H1 (cell line): ENCODE results near the gene HLA-G. TPM values are rescaled to one million over a fixed set of nuclear protein-coding genes. Genes with fewer than 3 reads are reported as not detected.

Experiments
- CTCF ChIA-PET: fragments of 300-600 bp; sonication (Branson Sonifier 250); formaldehyde crosslinking; loops from one replicate; lab custom pipeline; 2021; ENCODE audit not compliant: partially characterized antibody; lab: Charles Lee
- POLR2A ChIA-PET: fragments of 300-600 bp; sonication (Branson Sonifier 250); formaldehyde crosslinking; loops from one replicate; lab custom pipeline; 2021; ENCODE audit warnings: inconsistent platforms; ENCODE audit not compliant: partially characterized antibody; lab: Charles Lee
- DNase-seq, 2 experiments: peaks; one replicate each; pipeline versions ENCODE4 v3.0.0 to v3.0.0-alpha.2; 2010 to 2022; ENCODE audit warnings: low spot score in 2 of 2, low read depth in 1 of 2, mixed read lengths in 1 of 2
- FAIRE-seq: peaks from 2 replicates; lab custom pipeline; 2011; peaks lifted over from hg19 to GRCh38; lab: Jason Lieb, UNC
- H2AFZ ChIP-seq: 2 replicates; pipeline ENCODE4 v1.8.1; 2012; ENCODE audit warnings: low read length, inconsistent platforms
- H2AK5ac ChIP-seq: 2 replicates; pipeline ENCODE4 v1.6.1; 2013; ENCODE audit warnings: low read depth, low read length
- H2BK120ac ChIP-seq: replicated peaks from 2 replicates; pipeline ENCODE3; 2013; ENCODE audit warnings: low read depth, low read length, inconsistent platforms
- H2BK12ac ChIP-seq: 2 replicates; pipeline ENCODE4 v1.6.1; 2013; ENCODE audit warnings: low read depth, low read length
- H2BK15ac ChIP-seq: 2 replicates; pipeline ENCODE4 v1.6.1; 2013; ENCODE audit warnings: low read length
- H2BK20ac ChIP-seq: 2 replicates; pipeline ENCODE4 v1.6.1; 2013; ENCODE audit warnings: low read length
- H2BK5ac ChIP-seq: 2 replicates; pipeline ENCODE4 v1.6.1; 2013; ENCODE audit warnings: low read depth, low read length
- H3K14ac ChIP-seq: 2 replicates; pipeline ENCODE4 v1.6.1; 2013; ENCODE audit warnings: inconsistent platforms; ENCODE audit not compliant: insufficient read length
- H3K18ac ChIP-seq: 2 replicates; pipeline ENCODE4 v1.6.1; 2013; ENCODE audit warnings: low read length; ENCODE audit errors: extremely low read depth
- H3K23ac ChIP-seq: 2 replicates; pipeline ENCODE4 v1.6.1; 2013; ENCODE audit warnings: inconsistent platforms; ENCODE audit not compliant: insufficient read length
- H3K23me2 ChIP-seq: 2 replicates; pipeline ENCODE4 v1.6.1; 2013; ENCODE audit warnings: low read depth, low read length
- H3K27ac ChIP-seq: 2 replicates; pipeline ENCODE4 v1.6.1; 2011; ENCODE audit warnings: low read depth, low read length, inconsistent platforms
- H3K27me3 ChIP-seq, 4 experiments: replicated peaks in 1 of 4; 1 replicate in 1 of 4; 2 replicates in 3 of 4; pipeline versions ENCODE4 v1.6.1 to v1.8.1; 2011 to 2013; ENCODE audit warnings: low read length in 3 of 4, mild to moderate bottlenecking in 3 of 4, inconsistent platforms in 2 of 4, mixed read lengths in 2 of 4, moderate library complexity in 1 of 4; ENCODE audit not compliant: control insufficient read depth in 3 of 4, insufficient read depth in 3 of 4; ENCODE audit errors: extremely low read depth in 1 of 4
- H3K36me3 ChIP-seq, 4 experiments: 2 replicates each; pipeline versions ENCODE4 v1.6.1 to v1.8.1; 2011 to 2013; ENCODE audit warnings: mild to moderate bottlenecking in 4 of 4, low read length in 3 of 4, moderate library complexity in 2 of 4, control low read depth in 1 of 4, inconsistent platforms in 1 of 4; ENCODE audit not compliant: insufficient read depth in 4 of 4, control insufficient read depth in 2 of 4
- H3K4ac ChIP-seq: replicated peaks from 2 replicates; pipeline ENCODE3; 2013; ENCODE audit warnings: low read length, low read depth, mixed read lengths, inconsistent platforms; ENCODE audit not compliant: insufficient read length
- H3K4me1 ChIP-seq, 4 experiments: replicated peaks in 1 of 4; 1 replicate in 1 of 4; 2 replicates in 3 of 4; pipeline versions ENCODE4 v1.6.1 to v1.8.1; 2011 to 2013; ENCODE audit warnings: low read length in 3 of 4, inconsistent platforms in 2 of 4, mixed read lengths in 1 of 4; ENCODE audit not compliant: insufficient read depth in 4 of 4, control insufficient read depth in 3 of 4
- H3K4me2 ChIP-seq, 2 experiments: 2 replicates each; pipeline versions ENCODE4 v1.6.1 to v1.8.1; 2011 to 2013; ENCODE audit warnings: low read depth in 2 of 2, low read length in 2 of 2, control low read depth in 1 of 2, inconsistent platforms in 1 of 2, mild to moderate bottlenecking in 1 of 2; ENCODE audit not compliant: insufficient read depth in 1 of 2
- H3K4me3 ChIP-seq, 4 experiments: fragments of 200-600, 300-600 bp in 1 of 4; sonication (generic), shearing (Covaris generic), sonication (Bioruptor Twin) in 1 of 4; 2 replicates each; pipeline versions ENCODE4 v1.5.1 to v1.8.1; 2011 to 2016; ENCODE audit warnings: low read length in 4 of 4, low read depth in 3 of 4, control low read depth in 2 of 4, inconsistent platforms in 2 of 4, mild to moderate bottlenecking in 2 of 4, mixed read lengths in 1 of 4, moderate library complexity in 1 of 4; ENCODE audit not compliant: insufficient read depth in 2 of 4; ENCODE audit errors: extremely low read depth in 1 of 4
- H3K56ac ChIP-seq: replicated peaks from 2 replicates; pipeline ENCODE3; 2013; ENCODE audit warnings: low read depth, mild to moderate bottlenecking, mixed read lengths, low read length, inconsistent platforms; ENCODE audit not compliant: insufficient read length
- H3K79me1 ChIP-seq: 2 replicates; pipeline ENCODE4 v1.6.1; 2013; ENCODE audit warnings: low read depth, low read length, control low read depth
- H3K79me2 ChIP-seq, 2 experiments: 2 replicates each; pipeline versions ENCODE4 v1.6.1 to v1.8.1; 2012 to 2013; ENCODE audit warnings: low read length in 2 of 2, mild to moderate bottlenecking in 2 of 2, inconsistent platforms in 1 of 2; ENCODE audit not compliant: insufficient read depth in 2 of 2, control insufficient read depth in 1 of 2
- H3K9ac ChIP-seq, 4 experiments: replicated peaks in 1 of 4; 1 replicate in 1 of 4; 2 replicates in 3 of 4; pipeline versions ENCODE4 v1.6.1 to v1.8.1; 2011 to 2013; ENCODE audit warnings: low read depth in 3 of 4, low read length in 3 of 4, control low read depth in 2 of 4, mild to moderate bottlenecking in 2 of 4, moderate library complexity in 2 of 4, inconsistent platforms in 1 of 4; ENCODE audit errors: extremely low read depth in 1 of 4
- H3K9me3 ChIP-seq, 2 experiments: 2 replicates each; pipeline versions ENCODE4 v1.6.1 to v1.8.1; 2012 to 2013; ENCODE audit warnings: mild to moderate bottlenecking in 2 of 2, moderate library complexity in 2 of 2, control low read depth in 1 of 2, inconsistent platforms in 1 of 2, low read depth in 1 of 2, low read length in 1 of 2, mixed read lengths in 1 of 2; ENCODE audit not compliant: insufficient read depth in 2 of 2
- H4K20me1 ChIP-seq, 2 experiments: replicated peaks in 1 of 2; 2 replicates each; pipeline versions ENCODE3 to v1.8.1; 2011 to 2013; ENCODE audit warnings: inconsistent platforms in 2 of 2, low read length in 2 of 2, mild to moderate bottlenecking in 1 of 2; ENCODE audit not compliant: insufficient read depth in 2 of 2, control insufficient read depth in 1 of 2
- H4K5ac ChIP-seq: 2 replicates; pipeline ENCODE4 v1.6.1; 2013; ENCODE audit warnings: low read length, low read depth, mixed read lengths, inconsistent platforms; ENCODE audit not compliant: insufficient read length
- H4K8ac ChIP-seq: 2 replicates; pipeline ENCODE4 v1.8.0; 2013; ENCODE audit warnings: mild to moderate bottlenecking, moderate library complexity, low read length, inconsistent platforms; ENCODE audit not compliant: insufficient read depth; ENCODE audit errors: extremely low read depth
- H4K91ac ChIP-seq: replicated peaks from 2 replicates; pipeline ENCODE3; 2013; ENCODE audit warnings: low read length, mixed read lengths, inconsistent platforms; ENCODE audit not compliant: insufficient read length
- BRCA1 ChIP-seq: IDR thresholded peaks from 2 replicates; pipeline ENCODE4 v1.6.1; 2012; ENCODE audit warnings: low read depth, low read length, improper control_type of control experiment
- CEBPB ChIP-seq: IDR thresholded peaks from 2 replicates; pipeline ENCODE4 v1.6.1; 2012; ENCODE audit warnings: low read depth, low read length
- CREB1 ChIP-seq: IDR thresholded peaks from 2 replicates; pipeline ENCODE4 v1.6.1; 2012; ENCODE audit warnings: inconsistent platforms
- CTBP2 ChIP-seq: IDR thresholded peaks from 2 replicates; pipeline ENCODE4 v1.7.0; 2011; ENCODE audit warnings: borderline replicate concordance, mild to moderate bottlenecking, moderate library complexity, mixed read lengths, low read length; ENCODE audit not compliant: insufficient read depth, insufficient read length
- EGR1 ChIP-seq: IDR thresholded peaks from 2 replicates; pipeline ENCODE4 v1.6.1; 2011; ENCODE audit warnings: low read depth, low read length, borderline replicate concordance
- EP300 ChIP-seq, 2 experiments: IDR thresholded peaks; 1 replicate in 1 of 2; 2 replicates in 1 of 2; pipeline ENCODE4 v1.6.1; 2011 to 2012; ENCODE audit warnings: low read depth in 2 of 2, low read length in 2 of 2, mild to moderate bottlenecking in 2 of 2, borderline replicate concordance in 1 of 2, inconsistent platforms in 1 of 2, moderate library complexity in 1 of 2
- GTF2F1 ChIP-seq: IDR thresholded peaks from 2 replicates; pipeline ENCODE4 v1.6.1; 2012; ENCODE audit warnings: low read depth, low read length, improper control_type of control experiment, borderline replicate concordance
- NANOG ChIP-seq: IDR thresholded peaks from 2 replicates; pipeline ENCODE4 v1.6.1; 2011; ENCODE audit warnings: low read length, low read depth, mild to moderate bottlenecking, inconsistent platforms; ENCODE audit not compliant: insufficient read depth, poor library complexity, severe bottlenecking
- POLR2A ChIP-seq, 2 experiments: IDR thresholded peaks; 1 replicate in 1 of 2; 2 replicates in 1 of 2; pipeline ENCODE4 v1.6.1; 2011; ENCODE audit warnings: low read depth in 2 of 2, low read length in 2 of 2, mild to moderate bottlenecking in 2 of 2; ENCODE audit errors: control extremely low read depth in 1 of 2
- POLR2AphosphoS5 ChIP-seq: IDR thresholded peaks from 2 replicates; pipeline ENCODE4 v1.6.1; 2011; ENCODE audit warnings: low read depth, low read length
- SP4 ChIP-seq: IDR thresholded peaks from 2 replicates; pipeline ENCODE4 v1.6.1; 2012; ENCODE audit warnings: low read length, inconsistent platforms
- WGBS, 2 experiments: shearing (Covaris generic) in 1 of 2; methylation state at CpG; one replicate each; pipeline versions ENCODE4 v1.1.6 to v1.1.7; 2013 to 2015; ENCODE audit warnings: low lambda C conversion rate in 2 of 2, mixed read lengths in 2 of 2, inconsistent platforms in 1 of 2, low coverage in 1 of 2, missing lambda C conversion rate in 1 of 2; ENCODE audit not compliant: insufficient replicate concordance in 2 of 2, insufficient coverage in 1 of 2, insufficient read length in 1 of 2; ENCODE audit errors: extremely low coverage in 1 of 2, missing lambda C conversion rate in 1 of 2; 5-methylcytosine and 5-hydroxymethylcytosine counted together
- polyA plus RNA-seq, 7 experiments: library from polyadenylated mRNA; depleted of rRNA in 3 of 7; stranded (reverse) in 5 of 7; unstranded in 2 of 7; fragments of >200 nt in 5 of 7; fragments of 200-250 nt in 2 of 7; gene quantifications; 1 replicate in 5 of 7; 2 replicates in 1 of 7; 4 replicates in 1 of 7; pipeline versions ENCODE4 v1.2.1 to v1.2.3, GENCODE V29; 2011 to 2013; ENCODE audit warnings: missing spikeins in 2 of 7, mixed read lengths in 2 of 7
- total RNA-seq: library from RNA; stranded (reverse); fragmentation: NEBNext Ultra II Directional; extraction: Animal tissue kit (Norgen Biotek cat#: 25700); gene quantifications from 2 replicates; pipeline ENCODE4 v1.2.1, GENCODE V29; 2021
- TF ChIP-seq, protein P1 (sequence below): IDR thresholded peaks from 2 replicates; pipeline ENCODE4 v1.6.1; 2011; ENCODE audit warnings: low read length, improper control_type of control experiment
- TF ChIP-seq, protein P2 (sequence below): IDR thresholded peaks from 2 replicates; pipeline ENCODE4 v1.6.1; 2012; ENCODE audit warnings: inconsistent platforms

HLA-G gene
- total and polyA plus RNA-seq, 2 of the 8 experiments (the other 6 are each of a cell fraction or from before 2014, with no cell fraction given), result 3.2 to 4.8 TPM

DNA sequence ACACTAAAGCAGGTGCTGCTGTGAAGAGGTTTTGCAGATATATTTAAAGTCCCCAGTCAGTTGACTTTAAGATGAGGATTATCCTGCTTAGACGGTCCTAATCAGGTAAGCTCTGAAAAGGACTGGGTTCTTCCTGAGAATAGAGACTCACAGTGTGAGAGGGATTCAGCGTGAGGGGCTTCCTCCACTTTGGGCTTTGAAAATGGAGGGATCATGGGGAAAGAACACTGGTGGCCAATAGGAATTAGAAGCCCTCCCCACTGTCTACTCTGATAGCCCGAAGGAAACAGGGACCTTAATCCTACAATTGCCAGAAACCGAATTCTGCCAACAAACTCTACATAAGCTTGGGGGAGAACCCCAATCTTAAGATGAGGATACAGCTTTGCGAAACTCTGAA lies 29.7 kb upstream of the HLA-G start:
- H3K23me2 ChIP-seq, result no peaks in the 10 kb centered on the region; the same call in 1 of the 2 replicates
- no peak for DNase-seq
- H2AFZ ChIP-seq, result no peak overlapping the region
- H3K4me1 ChIP-seq, result 0 out of 7 replicates have a peak, but pooled peaks cover 0 to 1% (median 0%) of the 10 kb centered on the region in 4 experiments
- peaks cover 0 to 11% (median 9%) of the 10 kb centered on the region in 4 experiments; a peak in 6 of 7 replicates for H3K27me3 ChIP-seq
- CTCF ChIA-PET, result interaction anchor here (2.9 kb wide), 1 partner anchor 60 kb away, joined by 8 read pairs; no protein-coding TSS in a partner anchor
- H3K4me3 ChIP-seq, result no peak overlapping the region
- no peak overlapping the region for H3K56ac ChIP-seq
- H3K4ac ChIP-seq, result no peak overlapping the region
- WGBS, 2 experiments, result 83% methylated on average over 5 of the region's 5 CpGs; no CpG with 5 or more reads in 1 of the 2 experiments
- no peak overlapping the region for H3K18ac ChIP-seq
- no peaks in the 10 kb centered on the region for H3K79me1 ChIP-seq
- no peak overlapping the region for H3K23ac ChIP-seq
- no peak overlapping the region for H2AK5ac ChIP-seq
- no peak overlapping the region for H3K14ac ChIP-seq
- no peak overlapping the region for H3K4me2 ChIP-seq
- H3K9ac ChIP-seq, result no peak overlapping the region
- no peak overlapping the region for H2BK12ac ChIP-seq
- H3K36me3 ChIP-seq, result no peaks in the 10 kb centered on the region
- H2BK20ac ChIP-seq, result no peak overlapping the region
- no peak overlapping the region for H4K5ac ChIP-seq
- H3K79me2 ChIP-seq, result no peaks in the 10 kb centered on the region
- H2BK15ac ChIP-seq, result no peak overlapping the region
- no peak for FAIRE-seq
- H4K8ac ChIP-seq, result no peak overlapping the region
- POLR2A ChIA-PET, result interaction anchor here (0.6 kb wide), 1 partner anchor 157 kb away, joined by 3 read pairs; no protein-coding TSS in a partner anchor
- H4K20me1 ChIP-seq, result no peaks in the 10 kb centered on the region
- H3K27ac ChIP-seq, result no peak overlapping the region
- no peak overlapping the region for H4K91ac ChIP-seq
- no peak for TF ChIP-seq BRCA1
- TF ChIP-seq CEBPB, result no peak
- no peak for TF ChIP-seq EGR1
- TF ChIP-seq, protein P1, sequence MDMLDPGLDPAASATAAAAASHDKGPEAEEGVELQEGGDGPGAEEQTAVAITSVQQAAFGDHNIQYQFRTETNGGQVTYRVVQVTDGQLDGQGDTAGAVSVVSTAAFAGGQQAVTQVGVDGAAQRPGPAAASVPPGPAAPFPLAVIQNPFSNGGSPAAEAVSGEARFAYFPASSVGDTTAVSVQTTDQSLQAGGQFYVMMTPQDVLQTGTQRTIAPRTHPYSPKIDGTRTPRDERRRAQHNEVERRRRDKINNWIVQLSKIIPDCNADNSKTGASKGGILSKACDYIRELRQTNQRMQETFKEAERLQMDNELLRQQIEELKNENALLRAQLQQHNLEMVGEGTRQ, result no peak
- TF ChIP-seq, protein P2, sequence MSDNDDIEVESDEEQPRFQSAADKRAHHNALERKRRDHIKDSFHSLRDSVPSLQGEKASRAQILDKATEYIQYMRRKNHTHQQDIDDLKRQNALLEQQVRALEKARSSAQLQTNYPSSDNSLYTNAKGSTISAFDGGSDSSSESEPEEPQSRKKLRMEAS, result no peak
- TF ChIP-seq GTF2F1, result no peak
- no peak for TF ChIP-seq POLR2AphosphoS5
- TF ChIP-seq CREB1, result no peak
- TF ChIP-seq SP4, result no peak
- no peak for TF ChIP-seq CTBP2
- no peak for TF ChIP-seq NANOG
- TF ChIP-seq POLR2A (IDR thresholded peaks at IDR 0.05; ENCODE audit: control extremely low read depth in 1 of 2, low read depth in 2 of 2, low read length in 2 of 2), result no peak
- no peak for TF ChIP-seq EP300 (IDR thresholded peaks at IDR 0.05; ENCODE audit: borderline replicate concordance in 1 of 2, low read depth in 2 of 2, low read length in 2 of 2)
- H3K9me3 ChIP-seq, result no peaks in the 10 kb centered on the region
- H2BK5ac ChIP-seq, result no peak overlapping the region
- no peak overlapping the region for H2BK120ac ChIP-seq
